Panc1 (cell line): Measurements from ENCODE around the gene FAM209B. TPM values are rescaled to one million over a fixed set of nuclear protein-coding genes. Genes with fewer than 3 reads are reported as not detected.

ENCODE experiments used
- ATAC-seq: fragments of 200-7000 bp; cut with Tn5 transposase; 2 replicates; pipeline ENCODE4 v1.9.1; 2020; ENCODE audit warnings: mild to moderate bottlenecking, moderate library complexity
- BruUV-seq: library from RNA; stranded (reverse); fragments of 400-500 nt; replicated peaks from 2 replicates; lab custom pipeline; 2021; lab: Mats Ljungman, UMichigan
- CTCF ChIA-PET: fragments of 300-600 bp; sonication (Branson Sonifier 250); formaldehyde crosslinking; loops from one replicate; lab custom pipeline; 2022; ENCODE audit warnings: antibody characterized with exemption; lab: Charles Lee
- POLR2A ChIA-PET: fragments of 300-600 bp; sonication (Branson Sonifier 250); formaldehyde crosslinking; loops from one replicate; lab custom pipeline; 2022; ENCODE audit warnings: antibody characterized with exemption; lab: Charles Lee
- DNase-seq: peaks from one replicate; pipeline ENCODE4 v3.0.0-alpha.2; 2010; ENCODE audit warnings: low read depth, low spot score
- H3K27ac ChIP-seq: 2 replicates; pipeline ENCODE4 v1.5.1; 2011; ENCODE audit warnings: mild to moderate bottlenecking, low read length, inconsistent platforms
- H3K27me3 ChIP-seq: fragments of 200-500 bp; sonication (Bioruptor generic); 2 replicates; pipeline ENCODE4 v1.6.0; 2014; ENCODE audit warnings: low read length, inconsistent platforms; ENCODE audit not compliant: control insufficient read depth, insufficient read depth
- H3K36me3 ChIP-seq: fragments of 200-500 bp; sonication (Bioruptor generic); 2 replicates; pipeline ENCODE4 v1.5.1; 2014; ENCODE audit warnings: inconsistent platforms, mild to moderate bottlenecking, low read length, moderate library complexity; ENCODE audit not compliant: control insufficient read depth, insufficient read depth
- H3K4me1 ChIP-seq: 2 replicates; pipeline ENCODE4 v1.5.1; 2011; ENCODE audit warnings: inconsistent platforms, mild to moderate bottlenecking, low read length, moderate library complexity; ENCODE audit not compliant: control insufficient read depth, insufficient read depth
- H3K4me3 ChIP-seq, 2 experiments: 2 replicates each; pipeline ENCODE4 v1.5.1; 2011 to 2012; ENCODE audit warnings: low read depth in 2 of 2, low read length in 2 of 2, mild to moderate bottlenecking in 2 of 2, inconsistent platforms in 1 of 2, moderate library complexity in 1 of 2
- H3K9me3 ChIP-seq: fragments of 200-500 bp; sonication (Bioruptor generic); 2 replicates; pipeline ENCODE4 v1.5.1; 2014; ENCODE audit warnings: low read depth, mild to moderate bottlenecking, inconsistent platforms, low read length, moderate library complexity; ENCODE audit not compliant: control insufficient read depth, insufficient read depth
- CTCF ChIP-seq: fragments of 450-650 bp; IDR thresholded peaks from 2 replicates; pipeline ENCODE4 v1.5.1; 2017; ENCODE audit warnings: mild to moderate bottlenecking
- POLR2AphosphoS5 ChIP-seq: IDR thresholded peaks from 2 replicates; pipeline ENCODE4 v1.6.1; 2012; ENCODE audit warnings: mild to moderate bottlenecking, low read depth, low read length, moderate library complexity
- SIN3A ChIP-seq: IDR thresholded peaks from 2 replicates; pipeline ENCODE4 v1.6.1; 2012; ENCODE audit warnings: low read depth, mild to moderate bottlenecking, low read length, moderate library complexity, borderline replicate concordance; ENCODE audit not compliant: insufficient read depth
- TCF7L2 ChIP-seq: IDR thresholded peaks from 2 replicates; pipeline ENCODE4 v1.6.1; 2011; ENCODE audit warnings: mild to moderate bottlenecking, low read depth, low read length, inconsistent platforms
- in situ Hi-C: cut with HindIII; loops from 2 replicates; pipeline ENCODE4 v1.10.0; 2016; ENCODE audit warnings: low sequenced_read_pairs, low pct_unique_long_range_greater_than_20kb
- intact Hi-C: fragments of 100-400 bp; cut with micrococcal nuclease; formaldehyde crosslinking; loops from one replicate; pipeline ENCODE4 v1.10.0; 2022; ENCODE audit not compliant: unreplicated experiment
- total RNA-seq: library from RNA; stranded (reverse); gene quantifications from one replicate; pipeline ENCODE4 v1.2.1, GENCODE V29; 2021; ENCODE audit not compliant: unreplicated experiment
- TF ChIP-seq, protein P1 (sequence below), 2 experiments: IDR thresholded peaks; 2 replicates each; pipeline ENCODE4 v1.6.1; 2011 to 2012; ENCODE audit warnings: low read depth in 2 of 2, control low read depth in 1 of 2, low read length in 1 of 2, mild to moderate bottlenecking in 1 of 2, moderate library complexity in 1 of 2; ENCODE audit not compliant: insufficient read depth in 1 of 2

The FAM209B gene
- total RNA-seq, 1 experiment from 2014 or later, result not detected

GRCh38 chr20:56582542-56582941 is 49.5 kb downstream of the FAM209B start:
- no peaks in the 10 kb centered on the region for H3K4me1 ChIP-seq

GRCh38 chr20:56584916-56585315 is 51.9 kb downstream of the FAM209B start:
- in situ Hi-C loops (no loop called here), intact Hi-C loops (no loop called here)
- no peak for ATAC-seq
- no peak for DNase-seq
- no peaks in the 10 kb centered on the region for H3K36me3 ChIP-seq
- no peak for TF ChIP-seq SIN3A
- TF ChIP-seq TCF7L2, result no peak
- TF ChIP-seq POLR2AphosphoS5, result no peak
- TF ChIP-seq CTCF, result no peak
- no peak overlapping the region for H3K27ac ChIP-seq
- BruUV-seq, result no TSS peak
- CTCF ChIA-PET, result no interaction called here
- POLR2A ChIA-PET, result no interaction called here
- no peaks in the 10 kb centered on the region for H3K27me3 ChIP-seq
- no peaks in the 10 kb centered on the region for H3K4me1 ChIP-seq
- H3K4me3 ChIP-seq, result no peak overlapping the region
- no peaks in the 10 kb centered on the region for H3K9me3 ChIP-seq

More at GRCh38 chr20:56582542-56582941, 49.5 kb downstream of the FAM209B start:
- Histone ChIP-seq H3K36me3 (no peaks in the 10 kb centered on the region), H3K27ac (no peak overlapping the region), H3K27me3 (no peaks in the 10 kb centered on the region), H3K4me3 (no peak overlapping the region), H3K9me3 (no peaks in the 10 kb centered on the region)
- ChIA-PET CTCF (no interaction called here), POLR2A (no interaction called here)
- in situ Hi-C loops, result no loop called here
- DNase-seq (no peak), ATAC-seq (no peak)
- TF ChIP-seq POLR2AphosphoS5, result no peak
- TF ChIP-seq TCF7L2, result no peak
- TF ChIP-seq CTCF, result no peak
- TF ChIP-seq, protein P1, sequence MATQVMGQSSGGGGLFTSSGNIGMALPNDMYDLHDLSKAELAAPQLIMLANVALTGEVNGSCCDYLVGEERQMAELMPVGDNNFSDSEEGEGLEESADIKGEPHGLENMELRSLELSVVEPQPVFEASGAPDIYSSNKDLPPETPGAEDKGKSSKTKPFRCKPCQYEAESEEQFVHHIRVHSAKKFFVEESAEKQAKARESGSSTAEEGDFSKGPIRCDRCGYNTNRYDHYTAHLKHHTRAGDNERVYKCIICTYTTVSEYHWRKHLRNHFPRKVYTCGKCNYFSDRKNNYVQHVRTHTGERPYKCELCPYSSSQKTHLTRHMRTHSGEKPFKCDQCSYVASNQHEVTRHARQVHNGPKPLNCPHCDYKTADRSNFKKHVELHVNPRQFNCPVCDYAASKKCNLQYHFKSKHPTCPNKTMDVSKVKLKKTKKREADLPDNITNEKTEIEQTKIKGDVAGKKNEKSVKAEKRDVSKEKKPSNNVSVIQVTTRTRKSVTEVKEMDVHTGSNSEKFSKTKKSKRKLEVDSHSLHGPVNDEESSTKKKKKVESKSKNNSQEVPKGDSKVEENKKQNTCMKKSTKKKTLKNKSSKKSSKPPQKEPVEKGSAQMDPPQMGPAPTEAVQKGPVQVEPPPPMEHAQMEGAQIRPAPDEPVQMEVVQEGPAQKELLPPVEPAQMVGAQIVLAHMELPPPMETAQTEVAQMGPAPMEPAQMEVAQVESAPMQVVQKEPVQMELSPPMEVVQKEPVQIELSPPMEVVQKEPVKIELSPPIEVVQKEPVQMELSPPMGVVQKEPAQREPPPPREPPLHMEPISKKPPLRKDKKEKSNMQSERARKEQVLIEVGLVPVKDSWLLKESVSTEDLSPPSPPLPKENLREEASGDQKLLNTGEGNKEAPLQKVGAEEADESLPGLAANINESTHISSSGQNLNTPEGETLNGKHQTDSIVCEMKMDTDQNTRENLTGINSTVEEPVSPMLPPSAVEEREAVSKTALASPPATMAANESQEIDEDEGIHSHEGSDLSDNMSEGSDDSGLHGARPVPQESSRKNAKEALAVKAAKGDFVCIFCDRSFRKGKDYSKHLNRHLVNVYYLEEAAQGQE (IDR thresholded peaks at IDR 0.05; ENCODE audit: insufficient read depth in 1 of 2, low read depth in 2 of 2, low read length in 1 of 2), result no peak
- TF ChIP-seq SIN3A, result no peak
- intact Hi-C loops, result no loop called here
- BruUV-seq, result no TSS peak

Other genes starting within 250 kb of the FAM209B start
- gene FAM210B, start 174.3 kb upstream of the FAM209B start, total RNA-seq, result 10.8 TPM
- 115 TPM for gene AURKA, start 141.0 kb upstream of the FAM209B start, total RNA-seq
- gene CSTF1, start 140.6 kb upstream of the FAM209B start, total RNA-seq, result 46.3 TPM
- gene CASS4, start 121.0 kb upstream of the FAM209B start, total RNA-seq, result 0.15 TPM
- gene RTF2, start 64.6 kb upstream of the FAM209B start, total RNA-seq, result 89.2 TPM
- gene FAM209A, start 8.5 kb upstream of the FAM209B start, total RNA-seq, result not detected
- 2.8 TPM for gene TFAP2C, start 96.1 kb downstream of the FAM209B start, total RNA-seq